ENCODE measurements around the gene SOBP.
"Not testable (repeated sequence)": the region's sequence is repeated elsewhere in the genome, so short reads cannot be mapped to it uniquely, and the experiment has no call there.

The SOBP gene, protein sequence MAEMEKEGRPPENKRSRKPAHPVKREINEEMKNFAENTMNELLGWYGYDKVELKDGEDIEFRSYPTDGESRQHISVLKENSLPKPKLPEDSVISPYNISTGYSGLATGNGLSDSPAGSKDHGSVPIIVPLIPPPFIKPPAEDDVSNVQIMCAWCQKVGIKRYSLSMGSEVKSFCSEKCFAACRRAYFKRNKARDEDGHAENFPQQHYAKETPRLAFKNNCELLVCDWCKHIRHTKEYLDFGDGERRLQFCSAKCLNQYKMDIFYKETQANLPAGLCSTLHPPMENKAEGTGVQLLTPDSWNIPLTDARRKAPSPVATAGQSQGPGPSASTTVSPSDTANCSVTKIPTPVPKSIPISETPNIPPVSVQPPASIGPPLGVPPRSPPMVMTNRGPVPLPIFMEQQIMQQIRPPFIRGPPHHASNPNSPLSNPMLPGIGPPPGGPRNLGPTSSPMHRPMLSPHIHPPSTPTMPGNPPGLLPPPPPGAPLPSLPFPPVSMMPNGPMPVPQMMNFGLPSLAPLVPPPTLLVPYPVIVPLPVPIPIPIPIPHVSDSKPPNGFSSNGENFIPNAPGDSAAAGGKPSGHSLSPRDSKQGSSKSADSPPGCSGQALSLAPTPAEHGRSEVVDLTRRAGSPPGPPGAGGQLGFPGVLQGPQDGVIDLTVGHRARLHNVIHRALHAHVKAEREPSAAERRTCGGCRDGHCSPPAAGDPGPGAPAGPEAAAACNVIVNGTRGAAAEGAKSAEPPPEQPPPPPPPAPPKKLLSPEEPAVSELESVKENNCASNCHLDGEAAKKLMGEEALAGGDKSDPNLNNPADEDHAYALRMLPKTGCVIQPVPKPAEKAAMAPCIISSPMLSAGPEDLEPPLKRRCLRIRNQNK

DNA sequence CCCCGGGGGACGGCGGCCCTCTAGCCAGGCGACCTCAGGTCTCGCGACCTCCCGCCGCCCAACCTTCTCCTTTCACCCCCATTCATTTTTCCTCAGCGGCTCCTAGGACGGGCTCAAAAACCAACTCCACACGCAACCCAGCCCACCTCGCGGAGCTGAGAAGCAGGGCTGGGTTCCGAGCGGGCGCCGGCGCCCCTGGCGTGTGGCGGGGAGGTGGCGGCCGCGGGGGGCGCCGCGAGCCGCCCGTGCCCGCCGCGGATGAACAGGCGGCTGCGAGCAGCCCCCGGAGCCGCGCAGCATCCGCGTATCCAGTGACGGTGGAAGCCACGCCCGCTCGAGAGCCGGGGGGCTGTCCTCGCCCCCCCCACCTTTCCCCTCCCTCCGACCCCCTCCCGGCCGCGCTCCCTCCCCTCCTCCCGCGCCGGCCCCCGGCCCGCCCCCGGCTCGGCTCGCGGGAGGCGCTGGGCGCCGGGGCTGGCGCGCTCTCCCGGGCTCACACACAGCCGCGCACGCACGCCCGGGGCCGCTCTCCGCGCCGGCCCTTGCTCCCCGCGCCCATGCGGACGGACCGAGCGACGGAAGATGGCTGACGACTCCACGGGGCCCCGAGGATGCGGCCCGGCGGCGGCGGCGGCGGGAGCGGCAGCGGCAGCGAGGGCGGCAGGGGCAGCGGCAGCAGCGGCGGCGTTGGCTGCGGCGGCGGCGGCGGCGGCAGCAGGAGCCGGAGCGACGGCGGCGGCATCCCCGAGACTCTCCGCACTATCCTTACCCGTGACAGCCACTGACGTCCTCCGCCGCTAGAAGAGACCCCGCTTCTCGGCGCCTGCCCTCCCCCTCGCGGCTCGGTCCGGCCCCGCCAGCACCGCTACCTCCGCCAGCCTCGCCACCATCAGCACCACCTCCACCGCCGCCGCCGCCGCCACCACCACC lies at the start of gene SOBP:
Gene SOBP, plus strand, starts transcription at position 482 of the 930 bp plus-strand sequence. CDS start 500 bp downstream, outside the sequence.
- DNase-seq (ENCODE audit: low spot score), result peak; percentile 62

DNA sequence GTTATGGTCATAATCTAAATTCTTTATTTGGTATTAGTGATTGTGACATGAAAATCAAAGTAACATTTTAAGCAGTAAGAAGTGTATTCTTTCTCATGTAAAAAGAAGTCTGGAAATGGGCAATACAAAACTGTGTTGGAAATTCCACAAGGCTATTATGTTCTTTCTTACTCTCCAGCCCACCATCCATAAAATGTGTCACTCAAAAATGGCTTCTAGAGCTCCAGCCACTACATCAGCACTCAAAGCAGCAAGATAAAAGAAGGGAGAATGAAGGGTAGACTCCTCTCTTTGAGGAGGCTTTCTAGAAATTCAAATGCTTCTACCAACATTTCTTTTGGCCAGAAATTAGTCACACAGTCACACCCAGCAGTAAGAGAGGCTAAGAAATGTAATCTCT lies 49.0 kb upstream of the SOBP start:
- DNase-seq (ENCODE audit: low spot score), result no peak

DNA sequence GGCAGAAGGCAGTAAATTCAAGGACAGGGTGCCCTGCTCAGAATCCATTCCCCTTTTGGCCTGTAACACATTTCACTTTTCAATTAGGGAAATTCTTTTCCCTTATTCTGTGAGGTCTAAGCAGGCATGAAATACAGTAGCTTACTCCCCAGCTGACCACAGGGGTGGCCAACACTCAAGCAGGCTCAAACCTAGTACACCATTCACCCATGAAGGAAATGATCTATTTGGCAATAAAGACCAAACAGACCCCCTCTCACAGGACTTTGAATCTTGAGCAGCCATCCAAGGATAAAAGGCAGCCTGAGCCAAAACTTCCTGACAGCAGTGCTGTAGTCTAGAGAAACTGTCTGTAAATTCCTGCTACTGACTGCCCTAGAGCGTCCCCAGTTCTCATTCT lies 48.2 kb upstream of the SOBP start:
- no peak for DNase-seq (ENCODE audit: low spot score)

DNA sequence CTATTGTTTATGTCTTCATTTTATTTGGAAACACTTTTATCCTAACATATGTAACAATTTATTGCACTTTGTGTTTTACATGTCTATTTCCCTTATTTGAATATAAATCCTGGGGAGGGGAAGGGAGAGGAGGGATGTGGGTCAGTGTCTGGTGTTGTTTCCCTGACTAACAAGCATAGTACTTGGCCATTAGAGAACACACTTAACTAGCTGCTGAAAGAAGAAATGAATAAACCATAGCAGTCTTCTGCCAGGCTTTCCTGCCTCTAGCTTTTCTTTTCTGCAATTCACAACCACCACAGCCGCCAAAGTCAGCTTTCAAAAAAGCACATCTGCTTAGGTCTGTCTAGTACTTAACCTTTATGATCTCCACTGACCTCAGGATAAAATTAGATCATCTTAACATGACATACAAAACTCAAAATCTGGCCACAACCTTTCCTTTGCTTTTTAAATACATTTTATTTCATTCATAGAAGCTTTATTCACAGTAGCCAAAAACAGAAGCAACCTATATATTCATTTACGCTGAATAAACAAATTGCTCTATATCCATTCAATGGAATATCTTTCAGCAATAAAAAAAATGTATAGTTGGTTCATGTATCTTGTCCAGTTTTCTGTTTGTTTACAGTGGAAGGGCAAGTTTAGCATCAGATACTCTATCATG lies 46.8 kb upstream of the SOBP start:
- no peak for DNase-seq (ENCODE audit: low spot score)

DNA sequence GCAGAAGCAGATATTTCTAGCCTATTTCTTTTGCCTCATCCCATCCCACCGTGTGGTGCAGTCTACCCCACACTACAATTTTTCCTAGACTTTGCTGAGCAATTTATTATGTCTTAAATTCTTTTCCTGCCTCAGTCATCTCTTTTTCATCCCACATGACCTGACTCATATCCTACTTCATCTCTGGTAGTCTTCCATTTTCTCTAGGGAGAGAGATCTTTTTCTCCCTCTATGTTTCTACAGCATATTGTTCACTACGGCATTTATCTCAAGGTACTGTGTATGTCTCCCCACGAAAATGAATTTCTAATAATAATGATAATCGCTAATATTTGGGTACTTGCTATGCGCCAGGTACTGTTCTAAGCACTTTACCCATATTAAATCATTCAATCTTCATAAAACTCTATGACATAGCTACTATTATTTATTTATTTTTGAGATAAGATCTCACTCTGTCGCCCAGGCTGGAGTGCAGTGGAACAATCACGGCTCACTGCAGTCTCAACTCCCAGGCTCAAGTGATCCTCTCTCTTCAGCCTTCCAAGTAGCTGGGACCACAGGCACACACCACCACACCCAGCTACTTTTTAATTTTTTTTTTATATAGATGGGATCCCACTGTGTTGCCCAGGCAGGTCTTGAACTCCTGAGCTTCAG lies 46.2 kb upstream of the SOBP start:
- DNase-seq (ENCODE audit: low spot score), result no peak

DNA sequence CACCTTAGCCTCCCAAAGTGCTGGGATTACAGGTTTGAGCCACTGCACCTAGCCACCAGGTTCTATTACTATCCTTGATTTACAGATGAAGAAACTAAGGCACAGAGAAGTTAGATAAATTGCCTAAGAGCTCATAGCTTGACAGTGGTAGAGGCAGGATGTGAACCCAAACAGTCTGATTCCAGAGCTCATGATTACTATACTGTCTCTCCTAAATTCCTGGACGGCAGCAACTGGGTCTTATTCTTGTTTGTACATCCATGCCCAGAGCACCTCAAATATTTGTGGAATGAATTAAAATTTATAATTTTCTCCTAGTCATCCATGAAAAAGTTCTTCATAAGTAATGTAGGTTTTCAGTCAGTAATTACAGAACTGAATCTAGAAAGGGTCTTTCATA lies 45.6 kb upstream of the SOBP start:
- no peak for DNase-seq (ENCODE audit: low spot score)

DNA sequence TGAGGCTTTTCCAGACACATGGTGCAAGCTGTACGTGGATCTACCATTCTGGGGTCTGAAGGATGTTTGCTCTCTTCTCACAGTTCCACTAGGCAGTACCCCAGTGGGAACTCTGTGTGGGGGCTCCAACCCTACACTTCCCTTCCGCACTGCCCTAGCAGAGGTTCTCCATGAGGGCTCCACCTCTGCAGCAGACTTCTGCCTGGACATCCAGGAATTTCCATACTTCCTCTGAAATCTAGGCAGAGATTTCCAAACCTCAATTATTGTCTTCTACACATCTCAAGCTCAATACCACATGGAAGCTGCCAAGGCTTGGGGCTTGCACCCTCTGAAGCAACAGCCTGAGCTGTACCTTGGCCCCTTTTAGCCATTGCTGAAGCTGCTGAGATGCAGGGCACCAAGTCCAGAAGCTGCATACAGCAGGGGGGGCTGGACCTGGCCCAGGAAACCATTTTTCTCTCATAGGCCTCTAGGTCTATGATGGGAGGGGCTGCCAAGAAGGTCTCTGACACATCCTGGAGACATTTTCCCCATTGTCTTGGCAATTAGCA lies 42.2 kb upstream of the SOBP start:
- no peak for DNase-seq (ENCODE audit: low spot score)

DNA sequence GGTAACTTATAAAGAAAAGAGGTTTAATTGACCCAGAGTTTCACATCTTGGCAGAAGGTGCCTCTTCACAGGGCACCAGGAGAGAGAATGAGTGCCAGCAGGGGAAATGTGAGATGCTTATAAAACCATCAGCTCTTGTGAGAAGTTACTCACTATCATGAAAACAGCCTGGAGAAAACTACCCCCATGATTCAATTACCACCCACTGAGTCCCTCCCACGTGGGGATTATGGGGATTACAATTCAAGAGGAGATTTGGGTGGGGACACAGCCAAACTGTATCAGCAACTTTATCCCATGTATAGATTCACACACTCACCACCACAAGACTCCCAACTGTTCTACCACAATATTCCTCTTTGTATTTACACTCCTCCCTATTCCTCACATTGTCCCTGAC lies 41.1 kb upstream of the SOBP start:
- DNase-seq (ENCODE audit: low spot score), result no peak

DNA sequence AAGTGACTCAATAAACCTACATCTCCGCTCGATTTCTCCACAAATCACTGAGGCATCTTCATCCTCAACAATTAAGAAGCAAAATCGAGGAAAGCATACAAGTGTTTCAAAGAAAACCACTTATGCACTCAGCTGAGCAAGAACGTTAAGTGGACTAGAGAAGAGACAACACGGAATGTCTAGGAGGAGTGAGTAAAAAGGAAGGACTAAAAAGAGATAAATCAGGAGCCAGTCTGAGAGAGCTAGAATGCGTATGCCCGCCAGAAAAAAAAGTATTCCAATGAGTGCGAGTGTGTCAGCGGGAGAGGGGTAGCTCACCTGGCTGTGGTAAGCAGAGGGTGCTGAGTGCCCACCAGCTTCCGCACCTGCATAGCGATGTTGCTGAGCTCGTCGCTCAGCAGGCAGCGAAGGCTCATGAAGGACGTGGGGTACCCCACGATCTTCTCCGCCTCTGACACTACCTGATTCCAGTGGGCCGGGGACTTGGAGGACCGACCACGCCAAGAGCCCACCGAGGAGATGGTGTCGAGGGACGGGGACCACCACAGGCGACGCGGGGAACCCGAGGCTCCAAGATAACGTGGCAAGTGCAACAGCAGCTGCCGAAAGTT lies 31.1 kb upstream of the SOBP start:
- DNase-seq (ENCODE audit: low spot score), result peak; percentile 66

DNA sequence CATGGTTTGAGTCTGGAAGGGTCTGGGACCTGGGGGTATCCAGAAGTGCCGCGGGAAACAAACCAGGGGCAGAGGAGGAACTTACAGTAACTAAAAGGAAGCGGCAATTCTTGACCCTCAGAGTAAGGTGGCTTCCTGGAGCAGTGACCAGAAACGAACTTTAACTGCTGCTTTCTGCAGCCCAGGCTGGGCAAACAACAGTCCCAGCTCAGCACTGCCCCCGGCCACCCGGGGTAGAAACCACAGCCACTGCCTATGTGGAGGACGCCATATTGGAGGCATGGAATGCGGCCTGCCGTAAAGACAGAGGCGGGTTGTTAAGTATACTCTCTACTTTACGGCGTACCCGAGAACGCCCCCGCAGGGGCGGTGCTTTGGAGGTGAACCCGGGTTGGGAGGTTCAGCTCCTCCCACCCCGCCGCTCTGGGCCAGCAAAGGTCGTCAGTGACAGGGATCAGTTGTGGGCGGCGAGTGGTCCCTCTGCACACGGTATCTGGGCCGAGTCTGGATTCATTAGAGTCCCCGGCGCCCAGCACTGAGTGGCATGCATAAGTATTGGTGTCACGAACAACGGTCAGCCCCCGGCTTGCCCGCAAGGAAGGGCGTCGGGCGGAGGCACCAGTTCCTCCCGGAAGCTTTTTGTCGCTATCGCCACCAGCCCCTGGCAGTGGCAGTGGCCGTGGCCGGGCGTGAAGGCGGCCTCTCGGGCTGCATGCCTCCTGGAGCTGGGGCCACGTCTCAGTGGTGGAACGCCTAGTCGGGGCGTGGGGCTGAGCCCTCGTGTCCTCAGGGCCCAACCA lies 30.4 kb upstream of the SOBP start, which contains the start of gene PDSS2:
Gene PDSS2, minus strand, starts transcription at position 282 of the 800 bp plus-strand sequence. Its CDS starts 279 bp downstream, at position 3.
- DNase-seq (ENCODE audit: low spot score), result peak; percentile 98

DNA sequence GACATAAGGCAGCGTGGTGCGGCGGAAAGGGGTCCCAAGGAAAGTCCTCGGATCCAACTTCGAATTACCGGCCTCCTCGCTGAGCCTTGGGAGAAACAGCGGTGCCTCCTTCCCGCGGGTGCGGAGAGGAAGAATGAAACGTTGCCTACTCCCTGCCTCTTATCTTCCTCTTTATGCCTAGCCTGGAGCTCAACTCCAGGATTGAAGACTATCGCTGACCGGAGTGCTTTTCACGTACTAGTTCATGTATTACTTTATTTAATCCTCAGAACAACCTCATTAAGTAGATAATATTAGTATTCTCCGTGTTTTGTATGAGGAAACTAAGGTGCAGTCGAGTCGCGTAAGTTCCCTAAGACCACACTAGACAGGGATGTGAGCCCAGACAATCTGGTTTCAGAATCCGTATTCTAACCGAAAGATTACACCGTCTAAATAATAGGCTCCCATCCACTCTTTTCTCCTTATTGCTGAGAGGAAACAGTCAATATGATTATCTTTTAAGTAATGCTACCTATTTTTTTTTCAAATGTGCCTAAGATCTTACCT lies 29.8 kb upstream of the SOBP start:
- DNase-seq (ENCODE audit: low spot score), result no peak

DNA sequence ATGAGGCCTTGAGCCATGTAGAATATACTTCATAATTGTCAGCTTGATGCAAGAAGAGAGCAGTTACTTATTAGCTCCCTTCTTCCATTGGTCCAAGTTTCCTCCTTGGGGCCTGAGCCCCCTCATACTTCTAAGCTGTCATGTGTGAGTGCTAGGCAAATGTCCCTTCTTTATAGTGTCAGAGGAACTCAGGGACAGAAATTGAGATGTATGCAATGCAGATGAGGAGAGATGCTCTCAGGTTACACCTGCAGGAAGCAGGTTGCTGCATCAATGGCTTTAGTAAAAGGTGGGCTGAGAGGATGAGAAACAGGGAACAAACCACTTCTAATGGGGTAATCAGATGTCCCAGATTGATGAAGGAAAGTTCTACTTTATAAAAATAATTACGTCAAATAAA lies 23.9 kb upstream of the SOBP start:
- no peak for DNase-seq (ENCODE audit: low spot score)

DNA sequence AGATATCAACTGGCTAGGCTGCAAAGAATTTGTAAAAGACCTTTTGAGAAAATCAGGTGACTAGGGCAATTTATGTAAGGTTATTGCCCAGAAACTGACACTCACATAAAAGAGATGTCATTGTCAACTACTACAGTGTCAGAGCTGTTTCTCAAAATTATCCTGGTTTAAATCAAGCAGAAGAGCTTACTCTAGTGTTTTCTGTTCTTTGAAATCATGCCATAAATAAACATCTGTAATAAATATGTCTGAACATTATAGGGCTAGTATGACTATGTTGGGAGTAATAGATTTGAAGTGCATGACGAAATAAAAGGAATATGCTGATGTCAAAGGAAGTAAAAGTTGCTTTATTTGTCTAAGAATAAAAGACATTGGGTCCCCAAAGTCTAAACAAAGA lies 19.6 kb upstream of the SOBP start:
- DNase-seq (ENCODE audit: low spot score), result no peak

DNA sequence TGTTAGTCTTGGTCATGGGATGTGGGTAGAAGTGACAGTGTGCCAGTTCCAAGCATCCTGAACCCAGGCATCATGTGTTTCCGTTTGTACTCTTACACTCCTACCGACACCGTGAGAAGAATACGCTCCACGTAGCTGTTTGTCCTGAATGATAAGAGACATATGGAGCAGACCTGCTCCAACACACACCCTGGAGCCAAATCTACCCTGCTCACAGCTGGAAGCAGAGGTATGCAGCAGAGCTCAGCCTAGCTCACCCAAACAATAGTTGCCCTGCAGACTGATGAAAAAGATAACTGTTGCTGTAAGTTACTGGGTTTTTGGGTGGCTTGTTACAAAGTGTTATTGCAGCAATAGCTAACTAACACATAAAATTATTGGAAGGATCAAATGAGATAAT lies 16.3 kb upstream of the SOBP start:
- DNase-seq (ENCODE audit: low spot score), result no peak

DNA sequence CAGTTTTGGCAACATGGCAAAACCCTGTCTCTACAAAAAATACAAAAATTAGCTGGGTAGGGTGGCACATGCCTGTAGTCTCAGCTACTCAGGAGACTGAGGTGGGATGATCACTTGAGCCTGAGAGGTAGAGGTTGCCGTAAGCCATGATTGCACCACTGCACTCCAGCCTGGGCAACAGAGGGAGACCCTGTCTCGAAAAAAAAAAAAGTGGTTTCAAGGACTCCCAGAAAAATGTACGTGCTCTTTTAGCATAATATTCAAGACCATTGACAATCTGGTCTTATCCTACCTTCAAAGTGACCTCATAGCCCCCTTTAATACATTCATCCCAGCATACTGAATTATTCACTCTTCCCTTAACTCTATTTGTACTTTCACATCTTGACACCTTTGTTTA lies 14.6 kb upstream of the SOBP start:
- not testable (repeated sequence) for DNase-seq (ENCODE audit: low spot score)

DNA sequence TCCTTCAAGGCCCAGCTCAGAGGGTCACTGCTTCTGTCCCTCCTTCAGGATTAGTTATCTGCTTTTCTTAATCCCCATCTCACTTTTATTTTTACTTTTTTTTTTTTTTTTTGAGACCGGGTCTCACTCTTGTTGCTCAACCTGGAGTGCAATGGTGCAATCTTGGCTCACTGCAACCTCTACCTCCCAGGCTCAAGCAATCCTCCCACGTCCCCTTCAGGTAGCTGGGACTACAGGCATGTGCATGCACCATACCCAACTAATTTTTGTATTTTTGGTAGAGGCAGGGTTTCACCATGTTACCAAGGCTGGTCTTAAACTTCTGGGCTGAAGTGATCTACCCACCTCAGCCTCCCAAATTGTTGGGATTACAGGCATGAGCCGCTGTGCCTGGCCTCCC lies 14.1 kb upstream of the SOBP start:
- not testable (repeated sequence) for DNase-seq (ENCODE audit: low spot score)

DNA sequence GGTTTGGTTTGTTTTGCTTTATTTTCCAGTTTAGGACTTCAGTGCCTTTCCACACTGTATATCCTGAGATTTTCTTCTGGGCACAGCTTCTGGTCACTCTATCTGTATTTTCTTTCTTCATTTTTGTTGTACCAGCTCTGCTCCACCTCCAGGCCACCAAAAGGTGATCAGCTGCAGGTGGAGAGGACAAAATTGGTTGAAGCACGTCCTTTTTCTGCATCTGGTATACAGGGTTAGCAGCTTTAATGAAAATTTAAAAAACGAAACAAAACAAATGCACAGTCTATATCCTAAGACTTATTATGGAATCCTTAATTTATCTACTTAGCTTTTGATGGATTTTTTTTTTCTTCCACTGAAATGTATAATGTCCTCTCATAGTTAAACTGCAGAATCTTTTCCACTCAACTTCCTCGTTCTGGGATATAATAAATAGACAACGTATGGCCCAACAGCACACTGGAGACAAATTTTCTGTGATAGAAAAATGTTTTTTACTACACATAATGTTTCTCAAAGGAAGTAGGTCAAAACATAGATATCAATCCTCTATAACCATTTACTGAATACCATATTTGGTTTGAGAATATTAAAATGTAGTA lies 10.7 kb upstream of the SOBP start:
- DNase-seq (ENCODE audit: low spot score), result no peak

DNA sequence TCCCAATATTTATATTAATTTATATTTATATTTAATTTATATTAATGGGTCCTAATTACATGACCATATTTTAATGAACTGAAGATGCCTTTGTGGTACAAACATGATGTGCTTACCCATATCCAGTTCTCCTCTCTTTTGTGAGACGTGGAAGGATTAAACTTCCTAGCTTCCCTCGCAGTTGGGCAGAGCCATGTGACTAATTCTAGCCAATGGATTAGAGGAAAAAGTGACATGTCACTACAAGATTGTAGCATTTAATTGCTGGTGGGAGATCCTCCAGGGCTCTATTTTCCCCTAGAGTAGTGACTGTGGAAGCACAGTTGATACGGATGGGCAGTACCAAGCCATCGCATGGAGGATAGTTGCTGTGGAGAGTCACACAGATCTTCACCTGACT lies 4.8 kb upstream of the SOBP start:
- no peak for DNase-seq (ENCODE audit: low spot score)

Data from germinal center (tissue), 1 donor.